ENCODE measurements around the gene TAOK2.
"Not testable (repeated sequence)": the region's sequence is repeated elsewhere in the genome, so short reads cannot be mapped to it uniquely, and the experiment has no call there.

TAOK2 gene

DNA sequence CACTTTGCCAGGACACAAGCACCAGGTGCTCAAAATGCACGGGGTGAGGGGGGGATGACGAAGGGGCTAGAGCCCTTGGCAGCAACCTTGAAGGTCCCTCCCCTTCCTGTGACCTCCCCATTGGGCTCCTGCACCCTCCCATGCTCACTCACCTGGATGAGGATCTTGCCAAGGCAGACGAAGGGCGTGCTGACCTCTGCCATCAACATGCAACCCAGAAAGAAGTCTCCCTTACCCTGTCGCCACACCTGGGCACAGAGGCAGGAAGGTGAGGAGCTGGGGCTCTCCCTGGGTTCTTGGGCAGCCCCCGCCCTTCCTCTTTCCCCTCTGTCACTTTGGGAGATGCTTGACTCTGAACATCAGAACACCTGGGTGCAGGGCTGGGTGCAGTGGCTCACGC is 51.9 kb downstream of the TAOK2 start:
- DNase-seq (ENCODE audit: low read depth): no peak

DNA sequence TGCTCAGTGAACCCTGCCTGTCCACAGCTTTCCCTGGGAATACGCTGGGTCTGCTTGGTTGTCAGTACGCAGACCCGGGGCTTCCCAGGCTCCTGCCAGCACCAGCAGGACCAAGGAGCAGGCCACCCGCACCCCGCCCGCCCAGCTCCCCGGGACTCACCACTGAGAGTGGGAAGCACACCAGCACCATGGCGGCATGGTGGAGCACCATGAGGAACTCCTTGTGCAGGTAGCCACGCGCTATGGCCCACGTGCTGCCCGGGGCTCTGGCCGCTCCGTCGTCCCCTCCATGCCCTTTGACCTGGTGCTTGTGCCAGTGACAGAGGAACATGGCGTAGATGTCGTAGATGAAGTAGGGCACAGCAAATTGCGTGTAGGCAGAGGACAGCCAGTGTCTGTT is 52.8 kb downstream of the TAOK2 start:
- no peak for DNase-seq (ENCODE audit: low read depth)

DNA sequence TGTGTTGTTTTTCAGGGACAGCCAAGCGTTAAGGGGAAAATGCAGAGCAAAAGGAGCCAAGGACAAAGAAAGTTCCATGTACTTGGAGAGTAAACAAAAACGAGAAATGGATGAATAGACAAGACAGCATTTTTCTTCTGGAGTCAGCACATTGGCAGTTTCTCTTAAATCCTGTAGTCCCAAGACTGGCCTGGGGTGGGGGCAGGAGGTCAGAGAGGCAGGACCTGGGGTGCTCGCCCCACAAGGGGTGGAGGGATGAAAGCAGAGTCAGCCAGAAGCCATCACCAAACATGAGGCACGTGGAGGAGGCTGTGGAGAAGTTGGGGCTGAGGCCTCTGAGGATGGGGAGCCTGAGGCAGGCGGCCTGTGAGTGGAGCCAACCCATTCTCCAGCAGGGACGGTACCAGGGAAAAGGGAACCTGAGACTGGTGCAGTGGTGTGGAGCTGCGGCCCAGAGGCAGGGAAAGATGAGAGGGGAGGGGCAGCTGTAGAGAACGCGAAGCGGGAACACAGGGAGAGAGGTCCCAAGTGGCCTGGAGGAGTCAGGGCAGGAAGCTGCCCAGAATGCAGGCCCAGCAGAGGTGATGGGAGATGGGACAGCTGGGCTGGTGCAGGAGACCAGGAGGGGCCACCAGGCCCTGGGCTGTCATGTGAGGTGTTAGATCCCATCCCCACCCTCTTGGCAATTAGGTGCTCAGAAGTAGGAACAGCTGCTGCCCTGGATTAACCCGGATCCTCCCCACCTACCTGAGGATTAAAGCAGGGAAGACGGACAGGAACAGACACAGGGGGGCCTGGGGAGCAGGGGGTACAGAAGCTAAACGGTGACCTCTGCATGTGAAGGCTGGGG is 54.1 kb downstream of the TAOK2 start:
- no peak for DNase-seq (ENCODE audit: low read depth)

DNA sequence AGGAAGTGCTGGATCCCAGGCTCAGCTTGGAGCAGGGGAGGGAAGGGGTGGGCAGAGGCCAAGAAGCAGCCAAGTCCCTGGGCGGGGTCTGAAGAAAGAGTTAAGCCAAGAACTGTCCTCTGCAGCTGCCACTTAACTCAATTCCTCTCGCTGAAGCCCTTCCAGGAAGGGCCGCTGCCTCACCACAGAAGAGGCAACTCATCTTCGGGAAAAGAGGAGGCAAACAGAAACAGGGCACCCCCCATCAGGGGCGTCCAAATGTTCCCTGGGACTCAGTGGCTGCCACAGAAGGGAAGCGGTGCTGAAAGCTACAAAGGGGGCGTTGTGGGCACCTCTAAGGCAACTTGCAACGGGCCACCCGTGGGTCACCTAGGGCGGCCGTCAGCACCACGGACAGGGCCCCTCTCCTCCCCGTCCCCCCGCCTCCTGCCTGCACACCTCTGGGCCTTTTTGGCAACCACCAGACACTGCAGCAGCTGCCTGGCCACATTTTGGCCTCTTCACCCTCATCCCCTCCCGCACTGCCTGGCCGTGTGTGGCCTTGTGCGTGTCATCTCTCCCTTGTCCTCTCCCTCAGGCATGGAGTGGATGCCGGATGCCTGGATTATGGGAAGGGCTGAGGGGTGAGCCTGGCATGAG is 54.9 kb downstream of the TAOK2 start:
- no peak for DNase-seq (ENCODE audit: low read depth)

DNA sequence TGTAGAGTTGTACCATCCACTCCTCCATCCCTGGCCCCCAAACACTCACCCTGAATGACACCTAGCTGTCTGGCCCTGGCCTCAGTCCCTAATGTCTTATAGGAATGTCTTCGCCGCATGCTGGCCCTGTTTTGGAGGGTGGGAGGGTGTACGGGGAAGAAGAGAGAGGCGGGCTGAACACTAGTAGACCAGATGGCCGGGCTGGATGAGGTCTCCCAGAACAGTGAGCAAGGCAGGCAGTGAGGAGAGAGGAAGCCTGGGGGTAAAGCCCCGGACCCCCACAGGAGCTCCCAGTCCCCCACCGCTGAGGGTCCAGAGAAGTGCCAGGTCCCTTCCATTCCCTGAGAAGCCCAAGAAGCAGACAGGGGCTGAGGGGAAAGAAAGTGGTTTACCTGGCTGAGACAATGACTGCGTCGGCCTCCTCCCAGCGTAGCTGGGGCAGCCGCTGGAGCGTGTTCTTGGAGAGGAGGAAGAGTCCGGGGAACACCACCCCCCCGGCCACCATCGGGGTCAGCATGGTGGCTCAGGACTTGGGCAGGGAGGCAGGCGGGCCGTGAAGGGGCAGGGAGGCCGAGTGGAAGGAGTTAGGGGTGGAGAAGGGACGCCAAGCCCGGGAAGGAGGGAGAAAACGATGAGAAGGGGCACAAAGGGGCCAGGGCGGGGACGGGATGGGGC is 56.5 kb downstream of the TAOK2 start:
- DNase-seq (ENCODE audit: low read depth): no peak

DNA sequence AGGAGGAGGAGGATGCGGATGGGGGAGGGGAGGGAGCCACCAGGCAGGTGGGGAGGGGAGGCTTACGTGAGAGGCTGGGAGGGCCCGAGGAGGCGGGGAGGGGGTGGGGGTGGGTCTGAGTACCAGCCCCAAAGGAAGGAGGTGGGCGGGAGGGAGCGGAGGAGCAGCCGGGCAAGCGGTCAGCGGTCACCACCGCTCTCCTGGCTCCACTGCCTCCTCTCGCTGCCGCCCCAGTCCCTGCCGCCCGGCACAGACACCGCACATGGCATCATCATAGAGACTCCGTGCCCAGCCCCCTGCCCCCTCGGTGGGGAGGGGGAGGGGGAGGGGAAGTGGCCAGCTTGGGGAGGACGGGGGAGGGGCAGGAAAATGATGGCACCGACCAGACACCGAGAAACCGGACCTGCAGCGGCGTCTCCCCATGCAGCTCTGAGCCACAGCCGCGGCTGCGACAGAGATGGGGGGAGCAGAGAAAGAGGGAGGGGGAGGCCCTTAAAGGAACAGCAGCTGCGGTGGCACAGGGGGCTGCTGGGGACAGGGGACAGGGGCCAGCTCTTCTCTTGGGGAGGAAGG is 57.3 kb downstream of the TAOK2 start, which contains the start of gene TLCD3B:
TSS of gene TLCD3B (minus strand) at position 431 of the 573 bp plus-strand sequence. CDS start 744 bp downstream, outside the sequence.
- no peak for DNase-seq (ENCODE audit: low read depth)

DNA sequence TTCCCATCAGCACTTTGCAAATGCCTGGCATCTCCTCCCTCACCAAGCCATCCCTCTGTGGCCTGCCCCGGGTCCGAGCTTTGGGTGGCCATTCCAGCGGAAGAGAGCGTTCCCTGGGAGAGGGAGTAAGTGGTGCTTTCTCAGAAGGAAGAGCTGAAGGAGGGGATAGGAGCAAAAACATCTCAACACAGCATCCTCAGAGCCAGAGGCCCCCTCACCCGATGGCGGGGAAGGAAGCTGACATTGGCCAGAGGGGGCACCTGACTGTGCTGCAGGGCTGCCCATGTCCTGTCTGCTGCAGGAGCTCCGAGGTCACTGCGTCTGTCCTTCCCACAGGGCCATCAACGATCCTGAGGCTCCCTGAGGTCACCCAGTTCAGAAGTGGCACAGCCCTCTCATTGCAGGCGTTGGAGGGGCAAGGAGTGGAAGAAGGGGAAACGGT is 57.8 kb downstream of the TAOK2 start:
- DNase-seq (ENCODE audit: low read depth): no peak

DNA sequence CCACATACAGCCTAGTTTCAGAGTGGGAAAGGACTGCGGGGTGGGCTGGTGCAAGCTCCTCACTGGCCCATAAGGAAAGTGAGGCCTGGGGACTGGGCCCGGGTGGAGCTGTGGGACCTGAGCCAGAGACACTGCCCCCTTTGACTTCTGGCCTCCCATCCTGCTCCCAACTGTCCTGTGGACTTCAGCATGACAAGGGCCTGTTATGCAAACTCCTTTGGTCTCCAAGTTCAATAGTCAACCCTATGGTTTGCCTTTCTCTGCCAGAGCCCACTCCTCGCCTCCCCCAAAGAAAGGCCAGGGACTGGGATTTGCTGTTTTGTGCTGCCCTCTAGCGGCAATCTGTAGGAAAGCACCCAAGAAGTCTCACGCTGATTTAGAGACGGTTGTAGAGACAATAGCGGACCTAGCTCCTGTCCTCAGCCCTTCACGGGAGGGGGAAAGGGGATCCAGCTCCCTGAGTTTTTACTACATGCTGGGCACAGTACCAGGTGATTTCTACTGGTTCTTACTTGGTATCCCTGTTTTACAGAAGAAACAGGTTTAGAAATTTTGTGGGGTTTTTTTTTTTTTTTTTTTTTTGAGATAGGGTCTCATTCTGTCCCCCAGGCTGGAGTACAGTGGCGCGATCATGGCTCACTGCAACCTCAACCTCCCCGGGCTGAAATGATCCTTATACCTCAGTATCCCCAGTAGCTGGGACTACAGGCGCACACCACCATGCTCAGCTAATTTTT is 58.6 kb downstream of the TAOK2 start:
- DNase-seq (ENCODE audit: low read depth): no peak

DNA sequence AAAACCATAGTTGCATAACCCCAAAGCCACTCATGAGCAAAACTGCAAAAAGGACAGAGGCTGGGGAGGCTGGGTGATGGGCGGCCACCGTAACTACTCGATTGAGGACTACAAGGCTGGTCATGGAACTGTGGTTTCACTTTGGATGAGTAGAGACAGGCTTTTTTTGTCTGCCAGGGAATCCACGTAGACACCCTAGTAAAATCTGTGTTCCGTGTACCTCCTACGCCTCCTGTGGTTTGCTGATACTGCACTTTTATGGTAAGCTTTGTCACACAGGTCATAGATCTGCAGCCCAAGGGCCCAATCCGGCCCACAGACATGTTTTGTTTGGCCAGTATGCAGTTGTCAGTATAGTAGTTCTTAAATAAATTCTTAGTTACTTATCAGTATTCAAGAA is 59.6 kb downstream of the TAOK2 start:
- DNase-seq (ENCODE audit: low read depth): no peak

DNA sequence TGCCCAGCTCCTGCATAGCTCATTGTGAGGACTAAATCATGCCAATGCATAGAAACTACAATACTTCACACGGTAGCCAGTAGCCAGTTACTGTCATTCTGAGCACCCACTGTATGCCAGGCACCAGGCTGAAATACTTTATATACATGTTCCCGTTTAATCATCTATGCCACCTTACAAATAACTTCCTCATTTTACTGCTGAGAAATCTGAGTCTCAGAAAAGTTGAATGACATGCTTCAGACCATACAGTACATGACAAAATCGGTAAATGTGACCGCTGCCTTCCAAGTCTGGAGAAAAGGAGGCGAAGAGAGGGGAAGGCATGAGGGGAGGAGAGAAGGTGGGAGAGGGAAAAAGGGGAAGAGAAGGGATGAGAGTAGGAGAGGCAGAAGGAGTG is 66.6 kb downstream of the TAOK2 start:
- no peak for DNase-seq (ENCODE audit: low read depth)

DNA sequence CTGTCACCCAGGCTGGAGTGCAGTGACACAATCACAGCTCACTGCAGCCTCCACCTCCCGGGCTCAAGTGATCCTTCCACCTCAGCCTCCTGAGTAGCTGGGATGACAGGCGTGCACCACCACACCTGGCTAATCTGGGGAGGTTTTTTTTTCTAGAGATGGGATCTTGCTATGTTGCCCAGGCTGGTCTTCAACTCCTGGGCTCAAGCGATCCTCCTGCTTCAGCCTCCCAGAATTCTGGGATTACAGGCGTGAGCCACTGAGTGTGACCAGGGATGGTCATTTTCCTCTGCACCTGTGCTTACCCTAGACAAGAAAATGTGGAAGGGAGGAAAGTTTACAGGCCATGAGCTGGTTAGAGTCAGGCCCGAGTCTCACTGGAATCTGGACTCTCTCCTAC is 67.0 kb downstream of the TAOK2 start:
- not testable (repeated sequence) for DNase-seq (ENCODE audit: low read depth)

DNA sequence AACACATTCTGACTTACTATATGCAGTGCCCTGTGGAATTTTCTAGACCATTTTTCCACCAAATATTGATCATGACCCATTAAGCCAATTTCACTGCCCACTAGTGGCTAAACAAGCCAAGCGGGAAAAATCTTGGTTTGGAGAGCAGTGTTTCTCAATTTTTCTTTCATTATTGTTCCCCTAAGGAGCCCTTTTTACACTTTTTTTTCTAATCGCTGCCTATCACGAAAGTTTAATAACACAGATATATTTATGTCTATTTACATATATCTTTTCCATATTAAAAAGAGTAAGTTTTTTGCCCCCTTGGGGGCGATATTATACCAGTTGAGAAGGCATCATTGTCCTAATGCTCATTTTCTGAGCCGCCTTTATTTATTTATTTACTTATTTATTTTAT is 68.2 kb downstream of the TAOK2 start:
- DNase-seq (ENCODE audit: low read depth): no peak

Data from non-pigmented ciliary epithelial cell (primary cell).